IMR-90 (cell line): ENCODE measurements around the gene STAM. TPM values are rescaled to one million over a fixed set of nuclear protein-coding genes. Genes with fewer than 3 reads are reported as not detected.
A peak's percentile ranks its signal among the peaks of the same experiment; 100 is the strongest.

Source experiments
- ATAC-seq: fragments of 200-7000 bp; cut with Tn5 transposase; 2 replicates; pipeline ENCODE4 v1.9.1; 2020; ENCODE audit warnings: low read depth, mild to moderate bottlenecking, moderate library complexity
- BruUV-seq: library from RNA; stranded (reverse); fragments of 400-500 nt; replicated peaks from 2 replicates; lab custom pipeline; 2021; lab: Mats Ljungman, UMichigan
- CTCF ChIA-PET: fragments of 300-600 bp; formaldehyde crosslinking; extraction: SDS; loops from one replicate; lab custom pipeline; 2021; ENCODE audit warnings: antibody characterized with exemption; lab: Yijun Ruan, JAX
- POLR2A ChIA-PET: fragments of 300-600 bp; sonication (Branson Sonifier 250); formaldehyde crosslinking; loops from one replicate; lab custom pipeline; 2022; ENCODE audit warnings: antibody characterized with exemption; ENCODE audit not compliant: unreplicated experiment; lab: Charles Lee
- DNase-seq: peaks from one replicate; pipeline ENCODE4 v3.0.0; 2013
- H2AFZ ChIP-seq: replicated peaks from 2 replicates; pipeline ENCODE3; 2013; ENCODE audit warnings: low read length, mild to moderate bottlenecking; ENCODE audit not compliant: poor library complexity
- H2AK5ac ChIP-seq: 2 replicates; pipeline ENCODE4 v1.6.1; 2013; ENCODE audit warnings: low read depth, low read length, inconsistent platforms
- H2AK9ac ChIP-seq: replicated peaks from 2 replicates; pipeline ENCODE3; 2013; ENCODE audit warnings: mild to moderate bottlenecking, low read depth, low read length, moderate library complexity; ENCODE audit not compliant: poor library complexity
- H2BK120ac ChIP-seq: 2 replicates; pipeline ENCODE4 v1.6.1; 2013; ENCODE audit warnings: low read depth, low read length, inconsistent platforms
- H2BK15ac ChIP-seq: 3 replicates; pipeline ENCODE4 v1.6.1; 2013; ENCODE audit warnings: low read depth, low read length, inconsistent platforms
- H2BK20ac ChIP-seq: 2 replicates; pipeline ENCODE4 v1.6.1; 2013; ENCODE audit warnings: low read depth, mild to moderate bottlenecking, inconsistent platforms, low read length, moderate library complexity
- H2BK5ac ChIP-seq: 2 replicates; pipeline ENCODE4 v1.6.1; 2013; ENCODE audit warnings: mild to moderate bottlenecking, low read depth, low read length, inconsistent platforms; ENCODE audit not compliant: poor library complexity, severe bottlenecking
- H3K14ac ChIP-seq: replicated peaks from 2 replicates; pipeline ENCODE4 v1.6.1; 2013; ENCODE audit warnings: low read depth, low read length, inconsistent platforms
- H3K18ac ChIP-seq: 2 replicates; pipeline ENCODE4 v1.6.1; 2013; ENCODE audit warnings: low read depth, low read length, control low read depth
- H3K23ac ChIP-seq: 2 replicates; pipeline ENCODE4 v1.6.1; 2013; ENCODE audit warnings: low read depth, low read length, inconsistent platforms
- H3K27ac ChIP-seq: 2 replicates; pipeline ENCODE4 v1.5.1; 2013; ENCODE audit warnings: mild to moderate bottlenecking, control low read depth, low read length; ENCODE audit not compliant: insufficient read depth
- H3K27me3 ChIP-seq: 2 replicates; pipeline ENCODE4 v1.6.1; 2013; ENCODE audit warnings: low read length; ENCODE audit not compliant: control insufficient read depth, insufficient read depth
- H3K36me3 ChIP-seq: 2 replicates; pipeline ENCODE4 v1.6.1; 2013; ENCODE audit warnings: low read length, mixed read lengths; ENCODE audit not compliant: control insufficient read depth, insufficient read depth
- H3K4ac ChIP-seq: 2 replicates; pipeline ENCODE4 v1.6.1; 2013; ENCODE audit warnings: low read depth, low read length, inconsistent platforms
- H3K4me1 ChIP-seq: 2 replicates; pipeline ENCODE4 v1.6.1; 2013; ENCODE audit warnings: low read length, mixed read lengths; ENCODE audit not compliant: control insufficient read depth, insufficient read depth
- H3K4me2 ChIP-seq: 2 replicates; pipeline ENCODE4 v1.6.1; 2013; ENCODE audit warnings: low read depth, mild to moderate bottlenecking, control low read depth, low read length, moderate library complexity
- H3K4me3 ChIP-seq: 2 replicates; pipeline ENCODE4 v1.5.1; 2013; ENCODE audit warnings: low read depth, mild to moderate bottlenecking, control low read depth, low read length, moderate library complexity; ENCODE audit not compliant: insufficient read depth
- H3K56ac ChIP-seq: 2 replicates; pipeline ENCODE4 v1.6.1; 2013; ENCODE audit warnings: low read length, inconsistent platforms; ENCODE audit not compliant: insufficient read depth; ENCODE audit errors: extremely low read depth
- H3K79me1 ChIP-seq, 2 experiments: 2 replicates each; pipeline ENCODE4 v1.6.1; 2013; ENCODE audit warnings: low read length in 2 of 2, inconsistent platforms in 1 of 2, low read depth in 1 of 2
- H3K9ac ChIP-seq: 2 replicates; pipeline ENCODE4 v1.6.1; 2013; ENCODE audit warnings: low read depth, low read length, control low read depth
- H3K9me1 ChIP-seq: 2 replicates; pipeline ENCODE4 v1.6.1; 2013; ENCODE audit warnings: low read length, inconsistent platforms; ENCODE audit not compliant: insufficient read depth
- H3K9me3 ChIP-seq: 2 replicates; pipeline ENCODE4 v1.6.1; 2013; ENCODE audit warnings: low read length; ENCODE audit not compliant: control insufficient read depth, insufficient read depth
- H4K20me1 ChIP-seq: 2 replicates; pipeline ENCODE4 v1.6.1; 2013; ENCODE audit warnings: low read length, inconsistent platforms; ENCODE audit not compliant: insufficient read depth
- H4K5ac ChIP-seq: 2 replicates; pipeline ENCODE4 v1.6.1; 2013; ENCODE audit warnings: mild to moderate bottlenecking, low read depth, low read length, control low read depth
- H4K8ac ChIP-seq, 2 experiments: 2 replicates each; pipeline ENCODE4 v1.6.1; 2013; ENCODE audit warnings: low read depth in 2 of 2, low read length in 2 of 2, control low read depth in 1 of 2, inconsistent platforms in 1 of 2
- H4K91ac ChIP-seq: 2 replicates; pipeline ENCODE4 v1.6.1; 2013; ENCODE audit warnings: low read depth, low read length, inconsistent platforms; ENCODE audit not compliant: insufficient read depth
- CEBPB ChIP-seq: IDR thresholded peaks from 2 replicates; pipeline ENCODE4 v1.6.1; 2012; ENCODE audit warnings: low read depth, low read length, improper control_type of control experiment
- POLR2A ChIP-seq: IDR thresholded peaks from 2 replicates; pipeline ENCODE4 v1.6.1; 2012; ENCODE audit warnings: mild to moderate bottlenecking, low read depth, low read length
- WGBS, 2 experiments: methylation state at CpG; one replicate each; pipeline versions ENCODE4 v1.1.5 to v1.1.7; 2013; ENCODE audit warnings: missing lambda C conversion rate in 2 of 2; ENCODE audit not compliant: insufficient read length in 1 of 2; ENCODE audit errors: extremely low coverage in 2 of 2; 5-methylcytosine and 5-hydroxymethylcytosine counted together
- dilution Hi-C: fragments of 300-500 bp; cut with HindIII; formaldehyde crosslinking; loops from one replicate; pipeline ENCODE4 v1.14.3; 2018; ENCODE audit warnings: low sequenced_read_pairs; ENCODE audit not compliant: unreplicated experiment
- in situ Hi-C: fragments of 300-500 bp; cut with MboI; formaldehyde crosslinking; loops from 3 replicates; pipeline ENCODE4 v1.14.3; 2019; ENCODE audit warnings: low sequenced_read_pairs, inconsistent platforms, mixed read lengths
- intact Hi-C: fragments of 100-400 bp; cut with micrococcal nuclease; formaldehyde crosslinking; loops from 2 replicates; pipeline ENCODE4 v1.10.0; 2022
- polyA plus RNA-seq, 3 experiments: library from polyadenylated mRNA; depleted of rRNA; stranded (reverse); fragments of >200 nt; gene quantifications; 2 replicates each; pipeline ENCODE4 v1.2.3, GENCODE V29; 2012; ENCODE audit warnings: low replicate concordance in 1 of 3
- total RNA-seq: library from RNA; depleted of rRNA; stranded (reverse); fragments of >200 nt; gene quantifications from 2 replicates; pipeline ENCODE4 v1.2.3, GENCODE V29; 2012

Gene STAM
- total and polyA plus RNA-seq, 2 of the 4 experiments (the other 2 are of a cell fraction): 22.9 to 23.3 TPM

GRCh38 chr10:17661510-17661909 is 17.6 kb downstream of the STAM start:
- intact Hi-C loops (no loop called here), in situ Hi-C loops (no loop called here), dilution Hi-C loops (no loop called here)
- Histone ChIP-seq H3K23ac (0 out of 2 replicates have a peak overlapping the region, but pooled peaks have one; percentile 29), H3K9me3 (no peaks in the 10 kb centered on the region), H4K5ac (peak overlapping the region; percentile 39; the same call in 1 of the 2 replicates), H4K20me1 (peaks cover 8% of the 10 kb centered on the region; the same call in 1 of the 2 replicates), H2BK5ac (peak overlapping the region; percentile 94), H2BK20ac (peak overlapping the region; percentile 14; the same call in 1 of the 2 replicates), H3K4me3 (no peak overlapping the region), H3K14ac (no peak overlapping the region), H2AFZ (no peak overlapping the region), H2AK9ac (no peak overlapping the region), H3K4me2 (peak overlapping the region; percentile 86; the same call in 1 of the 2 replicates), H3K9me1 (peaks cover 3% of the 10 kb centered on the region; the same call in 1 of the 2 replicates), H4K91ac (no peak overlapping the region), H3K27me3 (no peaks in the 10 kb centered on the region), H3K9ac (no peak overlapping the region), H3K4ac (no peak overlapping the region), H2BK120ac (no peak overlapping the region), H3K27ac (peak overlapping the region; percentile 33; the same call in 1 of the 2 replicates), H3K79me1 (peaks cover 14 to 49% of the 10 kb centered on the region in 2 experiments), H2AK5ac (no peak overlapping the region), H3K56ac (no peak overlapping the region), H2BK15ac (peak overlapping the region; percentile 16; the same call in 1 of the 3 replicates), H3K36me3 (peaks cover 7% of the 10 kb centered on the region), H4K8ac (no peak overlapping the region; a peak in 1 of 4 replicates), H3K4me1 (peaks cover 4% of the 10 kb centered on the region), H3K18ac (peak overlapping the region; percentile 86; the same call in 1 of the 2 replicates)
- DNase-seq (no peak), ATAC-seq (no peak)
- WGBS, 2 experiments: 100% methylated on average over 1 of the region's 3 CpGs; no CpG with 5 or more reads in 1 of the 2 experiments
- TF ChIP-seq CEBPB (0 out of 2 replicates have a peak, but pooled peaks have one; percentile 2), POLR2A (no peak)
- CTCF ChIA-PET: no interaction called here
- POLR2A ChIA-PET: interaction anchor here (0.9 kb wide), 1 partner anchor 12 kb away, joined by 3 read pairs; no protein-coding TSS in a partner anchor
- no TSS peak for BruUV-seq
